ENCODE results near the gene HOXC5.

Gene HOXC5

GRCh38 chr12:54019924-54020590, 12.8 kb upstream of the HOXC5 start:
- Histone ChIP-seq H3K4me3 (ENCODE audit: low read depth in 1 of 2, low read length in 1 of 2) (no peak overlapping the region), H3K27ac (no peak overlapping the region), H3K36me3 (no peaks in the 10 kb centered on the region), H3K27me3 (peaks cover 100% of the 10 kb centered on the region), H3K9me3 (no peaks in the 10 kb centered on the region), H3K4me1 (ENCODE audit: control insufficient read depth in 1 of 2, insufficient read depth in 1 of 2, low read depth in 1 of 2, low read length in 1 of 2) (peaks cover 2 to 10% of the 10 kb centered on the region in 2 experiments)
- TF ChIP-seq CTCF (IDR thresholded peaks at IDR 0.05): no peak

- Histone ChIP-seq H3K27me3 (peaks cover 100% of the 10 kb centered on the region), H3K27ac (no peak overlapping the region), H3K36me3 (no peaks in the 10 kb centered on the region), H3K4me3 (ENCODE audit: low read depth in 1 of 2, low read length in 1 of 2) (no peak overlapping the region), H3K4me1 (ENCODE audit: control insufficient read depth in 1 of 2, insufficient read depth in 1 of 2, low read depth in 1 of 2, low read length in 1 of 2) (peaks cover 2 to 10% of the 10 kb centered on the region in 2 experiments), H3K9me3 (no peaks in the 10 kb centered on the region)
- TF ChIP-seq CTCF (IDR thresholded peaks at IDR 0.05): no peak
Measured at GRCh38 chr12:54020591-54021405, 12.1 kb upstream of the HOXC5 start.

- Histone ChIP-seq H3K4me1 (ENCODE audit: control insufficient read depth in 1 of 2, insufficient read depth in 1 of 2, low read depth in 1 of 2, low read length in 1 of 2) (peaks cover 2 to 10% of the 10 kb centered on the region in 2 experiments), H3K27ac (no peak overlapping the region), H3K9me3 (no peaks in the 10 kb centered on the region), H3K27me3 (peaks cover 100% of the 10 kb centered on the region), H3K4me3 (ENCODE audit: low read depth in 1 of 2, low read length in 1 of 2) (no peak overlapping the region), H3K36me3 (no peaks in the 10 kb centered on the region)
- no peak for TF ChIP-seq CTCF (IDR thresholded peaks at IDR 0.05)
Measured at GRCh38 chr12:54021432-54022013, 11.3 kb upstream of the HOXC5 start.

GRCh38 chr12:54022960-54023884, 9.6 kb upstream of the HOXC5 start:
- H3K4me3 ChIP-seq (ENCODE audit: low read depth in 1 of 2, low read length in 1 of 2): no peak overlapping the region
- H3K9me3 ChIP-seq: no peaks in the 10 kb centered on the region
- no peak overlapping the region for H3K27ac ChIP-seq
- no peaks in the 10 kb centered on the region for H3K36me3 ChIP-seq
- no peak for TF ChIP-seq CTCF (IDR thresholded peaks at IDR 0.05)
- peaks cover 100% of the 10 kb centered on the region for H3K27me3 ChIP-seq
- H3K4me1 ChIP-seq (ENCODE audit: control insufficient read depth in 1 of 2, insufficient read depth in 1 of 2, low read depth in 1 of 2, low read length in 1 of 2): peaks cover 0 to under 1% of the 10 kb centered on the region in 2 experiments

- Histone ChIP-seq H3K4me1 (ENCODE audit: control insufficient read depth in 1 of 2, insufficient read depth in 1 of 2, low read depth in 1 of 2, low read length in 1 of 2) (no peaks in the 10 kb centered on the region), H3K36me3 (no peaks in the 10 kb centered on the region), H3K27ac (no peak overlapping the region), H3K9me3 (no peaks in the 10 kb centered on the region), H3K4me3 (ENCODE audit: low read depth in 1 of 2, low read length in 1 of 2) (no peak overlapping the region), H3K27me3 (peaks cover 100% of the 10 kb centered on the region)
- no peak for TF ChIP-seq CTCF (IDR thresholded peaks at IDR 0.05)
Measured at GRCh38 chr12:54024127-54024526, 8.7 kb upstream of the HOXC5 start.
